ENCODE measurements around the gene ALDH3B2.
"Not testable (repeated sequence)": the region's sequence is repeated elsewhere in the genome, so short reads cannot be mapped to it uniquely, and the experiment has no call there.

The ALDH3B2 gene

GRCh38 chr11:67629386-67630227, 44.8 kb downstream of the ALDH3B2 start, which contains the start of gene NUDT8:
NUDT8 (minus strand) TSS chr11:67629937; CDS start chr11:67629911, 26 bp downstream.
- DNase-seq (ENCODE audit: low read depth in 2 of 2): peak; percentile 79 to 81

DNA sequence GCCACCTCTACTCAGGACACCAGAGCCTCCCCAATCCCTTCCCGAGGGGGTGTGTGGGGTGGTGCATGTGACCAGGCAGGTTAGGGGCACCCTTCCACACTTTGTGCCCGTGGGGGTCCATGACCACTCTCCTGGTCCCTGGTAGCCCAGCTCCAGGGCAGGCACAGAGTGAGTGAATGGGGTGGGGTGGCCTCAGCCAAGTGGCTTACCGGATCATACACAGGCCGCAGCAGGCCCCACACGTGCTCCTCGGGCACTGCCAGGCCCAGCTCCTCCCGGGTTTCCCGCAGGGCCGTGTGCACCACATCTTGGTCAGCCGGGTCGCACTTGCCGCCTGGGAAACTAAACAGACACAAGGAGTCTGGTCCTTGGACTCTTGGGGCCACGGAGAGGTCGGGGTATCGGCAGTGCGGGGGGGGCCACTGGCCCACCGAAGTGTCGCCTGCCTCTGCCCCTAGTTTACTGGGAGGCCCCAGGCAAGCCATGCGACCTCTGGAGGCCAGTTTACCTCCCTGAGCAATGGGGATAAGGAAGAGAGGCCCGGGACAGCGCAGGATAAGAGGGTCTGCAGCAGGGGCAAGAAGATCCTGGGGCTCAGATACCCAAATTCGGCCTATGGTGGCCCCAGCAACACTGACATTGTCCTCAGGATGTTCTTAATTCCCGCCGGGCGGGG, 45.6 kb downstream of the ALDH3B2 start:
- DNase-seq (ENCODE audit: low read depth in 2 of 2): no peak

DNA sequence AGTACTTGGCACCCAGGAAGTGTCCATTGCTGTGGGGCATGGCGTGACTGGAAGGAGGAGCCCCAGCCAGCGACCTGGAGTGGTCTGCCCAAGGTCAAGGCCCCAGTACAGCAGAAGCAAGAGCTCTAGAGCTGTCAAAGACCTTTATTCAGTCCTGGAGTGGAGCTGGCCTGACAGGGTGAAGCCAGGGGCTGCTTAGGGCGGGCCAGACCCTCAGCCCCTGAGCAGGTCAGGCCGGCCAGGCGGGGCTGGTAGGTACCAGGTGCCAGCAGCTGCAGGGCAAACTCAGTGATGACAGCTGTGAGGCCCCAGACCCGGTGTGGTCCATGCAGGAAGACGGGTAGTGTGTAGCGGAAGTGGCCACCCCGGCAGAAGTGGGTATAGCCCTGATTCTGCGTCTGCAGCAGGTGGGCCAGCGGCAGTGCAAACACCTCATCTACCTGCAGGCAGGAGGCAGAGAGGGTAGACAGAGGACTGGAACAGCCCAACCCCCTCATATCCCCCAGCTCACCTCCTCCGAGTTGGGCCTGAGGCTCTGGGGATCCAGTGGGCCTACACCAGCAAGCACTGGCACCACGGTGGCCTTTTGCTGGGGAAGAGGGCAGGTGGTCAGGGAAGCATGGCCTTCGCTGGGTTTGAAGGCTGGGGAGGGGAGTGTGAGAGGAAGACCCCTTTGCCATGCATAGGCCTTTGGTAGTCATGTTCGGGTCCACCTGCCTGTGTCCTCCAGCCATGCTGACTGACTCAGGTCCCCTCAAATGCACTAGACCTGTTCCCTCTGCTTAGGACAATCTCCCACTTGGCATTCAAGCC, 46.4 kb downstream of the ALDH3B2 start:
- DNase-seq (ENCODE audit: low read depth in 2 of 2): no peak

GRCh38 chr11:67627441-67627811, 47.0 kb downstream of the ALDH3B2 start:
- DNase-seq (ENCODE audit: low read depth in 2 of 2): no peak

GRCh38 chr11:67626970-67627369, 47.5 kb downstream of the ALDH3B2 start:
- no peak for DNase-seq (ENCODE audit: low read depth in 2 of 2)

GRCh38 chr11:67626131-67626833, 48.1 kb downstream of the ALDH3B2 start:
- not testable (repeated sequence) for DNase-seq (ENCODE audit: low read depth in 2 of 2)

- not testable (repeated sequence) for DNase-seq (ENCODE audit: low read depth in 2 of 2)
Observed at GRCh38 chr11:67623795-67624194, 50.6 kb downstream of the ALDH3B2 start.

DNA sequence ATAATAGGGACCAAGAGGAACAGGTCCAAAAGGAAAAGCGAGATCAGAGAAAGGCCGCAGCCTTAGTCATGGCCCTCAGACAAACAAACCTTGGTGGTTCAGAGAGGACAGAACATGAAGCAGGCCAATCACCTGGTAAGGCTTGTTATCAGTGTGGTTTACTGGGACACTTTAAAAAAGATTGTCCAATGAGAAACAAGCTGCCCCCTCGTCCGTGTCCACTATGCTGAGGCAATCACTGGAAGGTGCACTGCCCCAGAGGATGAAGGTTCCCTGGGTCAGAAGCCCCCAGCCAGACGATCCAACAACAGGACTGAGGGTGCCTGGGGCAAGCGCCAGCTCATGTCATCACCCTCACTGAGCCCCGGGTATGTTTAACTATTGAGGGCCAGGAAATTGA, 51.5 kb downstream of the ALDH3B2 start:
- not testable (repeated sequence) for DNase-seq (ENCODE audit: low read depth in 2 of 2)

DNA sequence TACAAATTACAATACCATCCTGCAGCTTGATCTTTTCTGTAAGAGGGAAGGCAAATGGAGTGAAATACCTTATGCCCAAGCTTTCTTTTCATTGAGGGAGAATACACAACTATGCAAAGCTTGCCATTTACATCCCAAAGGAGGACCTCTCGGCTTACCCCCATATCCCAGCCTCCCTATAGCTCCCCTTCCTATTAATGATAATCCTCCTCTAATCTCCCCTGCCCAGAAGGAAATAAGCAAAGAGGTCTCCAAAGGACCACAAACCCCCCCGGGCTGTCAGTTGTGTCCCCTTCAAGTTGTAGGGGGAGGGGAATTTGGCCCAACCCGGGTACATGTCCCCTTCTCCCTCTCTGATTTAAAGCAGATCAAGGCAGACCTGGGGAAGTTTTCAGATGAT, 52.5 kb downstream of the ALDH3B2 start:
- DNase-seq (ENCODE audit: low read depth in 2 of 2): not testable (repeated sequence)

GRCh38 chr11:67620621-67621020, 53.8 kb downstream of the ALDH3B2 start:
- not testable (repeated sequence) for DNase-seq (ENCODE audit: low read depth in 2 of 2)

- DNase-seq (ENCODE audit: low read depth in 2 of 2): not testable (repeated sequence)
Observed at GRCh38 chr11:67619683-67620618, 54.5 kb downstream of the ALDH3B2 start.

DNA sequence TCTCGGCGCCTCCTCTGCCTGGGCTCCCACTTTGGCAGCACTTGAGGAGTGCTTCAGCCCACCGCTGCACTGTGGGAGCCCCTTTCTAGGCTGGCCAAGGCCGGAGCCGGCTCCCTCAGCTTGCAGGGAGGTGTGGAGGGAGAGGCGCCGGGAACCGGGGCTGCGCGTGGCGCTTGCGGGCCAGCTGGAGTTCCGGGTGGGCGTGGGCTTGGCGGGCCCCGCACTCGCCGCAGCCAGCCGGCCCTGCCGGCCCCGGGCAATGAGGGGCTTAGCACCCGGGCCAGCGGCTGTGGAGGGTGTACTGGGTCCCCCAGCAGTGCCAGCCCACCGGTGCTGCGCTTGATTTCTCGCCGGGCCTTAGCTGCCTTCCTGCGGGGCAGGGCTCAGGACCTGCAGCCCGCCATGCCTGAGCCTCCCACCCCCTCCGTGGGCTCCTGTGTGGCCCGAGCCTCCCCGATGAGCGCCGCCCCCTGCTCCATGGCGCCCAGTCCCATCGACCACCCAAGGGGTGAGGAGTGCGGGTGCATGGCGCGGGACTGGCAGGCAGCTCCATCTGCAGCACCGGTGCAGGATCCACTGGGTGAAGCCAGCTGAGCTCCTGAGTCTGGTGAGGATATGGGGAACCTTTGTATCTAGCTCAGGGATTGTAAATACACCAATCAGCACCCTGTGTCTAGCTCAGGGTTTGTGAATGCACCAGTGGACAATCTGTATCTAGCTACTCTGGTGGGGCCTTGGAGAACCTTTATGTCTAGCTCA, 55.3 kb downstream of the ALDH3B2 start:
- DNase-seq (ENCODE audit: low read depth in 2 of 2): not testable (repeated sequence)

DNA sequence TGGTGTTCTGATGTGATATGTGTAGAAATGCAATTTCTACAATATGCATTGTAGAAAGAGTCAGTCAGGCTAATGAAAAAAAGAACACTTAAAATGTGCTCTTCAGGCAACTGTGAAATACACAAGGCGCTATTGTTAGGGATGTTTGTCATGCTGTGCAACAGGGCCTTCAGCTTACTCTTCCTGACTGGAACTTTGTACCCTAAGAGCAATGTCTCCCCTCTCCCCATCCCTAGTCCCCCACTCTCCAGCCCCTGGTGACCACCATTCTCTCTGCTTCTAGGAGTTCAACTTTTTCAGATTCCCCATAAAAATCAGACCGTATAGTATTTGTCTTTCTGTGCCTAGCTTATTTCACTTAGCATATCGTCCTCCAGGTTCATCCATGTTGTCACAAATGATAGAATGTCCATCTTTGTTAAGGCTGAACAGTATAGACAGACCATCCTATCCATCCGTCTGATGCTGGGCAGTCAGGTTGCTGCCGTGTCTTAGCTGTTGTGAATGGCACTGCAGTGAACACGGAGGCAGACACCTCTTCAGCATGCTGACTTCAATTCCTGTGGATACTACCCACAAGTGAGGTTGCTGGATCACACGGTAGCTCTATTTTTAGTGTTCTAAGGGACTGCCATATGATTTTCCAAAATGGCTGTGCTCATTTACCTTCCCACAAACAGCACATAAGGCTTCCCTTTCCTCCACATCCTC, 57.0 kb downstream of the ALDH3B2 start:
- no peak for DNase-seq (ENCODE audit: low read depth in 2 of 2)

GRCh38 chr11:67616431-67617242, 57.8 kb downstream of the ALDH3B2 start:
- no peak for DNase-seq (ENCODE audit: low read depth in 2 of 2)

GRCh38 chr11:67615728-67616430, 58.5 kb downstream of the ALDH3B2 start:
- DNase-seq (ENCODE audit: low read depth in 2 of 2): no peak

GRCh38 chr11:67614730-67615714, 59.4 kb downstream of the ALDH3B2 start:
- peak; percentile 48 to 66 for DNase-seq (ENCODE audit: low read depth in 2 of 2)

All from stimulated activated CD4-positive, alpha-beta T cell treated with anti-CD3 and anti-CD28 coated beads, Interleukin-15, amount 100 ng/mL, for 48 hours (primary cell).